CD4-positive, alpha-beta T cell (primary cell): ENCODE measurements around the gene VIL1. TPM values are rescaled to one million over a fixed set of nuclear protein-coding genes. Genes with fewer than 3 reads are reported as not detected.

Source experiments
- ATAC-seq: fragments of 200-7000 bp; cut with Tn5 transposase; one replicate; pipeline ENCODE4 v1.10.0; 2022; ENCODE audit warnings: mild to moderate bottlenecking; ENCODE audit not compliant: poor library complexity
- CTCF ChIA-PET: fragments of 350-600 bp; sonication (Branson Sonifier 250); formaldehyde crosslinking; loops from one replicate; lab custom pipeline; 2021; ENCODE audit warnings: antibody characterized with exemption, inconsistent platforms; lab: Charles Lee
- POLR2A ChIA-PET: fragments of 350-600 bp; sonication (Branson Sonifier 250); formaldehyde crosslinking; loops from one replicate; lab custom pipeline; 2021; ENCODE audit warnings: antibody characterized with exemption, inconsistent platforms; lab: Charles Lee
- DNase-seq, 14 experiments: peaks; one replicate each; pipeline ENCODE4 v3.0.0-alpha.2; 2013 to 2020; ENCODE audit warnings: mixed read lengths in 2 of 14
- H3K27ac ChIP-seq, 2 donors: one replicate each; pipeline versions ENCODE4 v1.5.1 to v1.7.0; 2013; ENCODE audit warnings: low read length in 2 of 2, low read depth in 1 of 2, mild to moderate bottlenecking in 1 of 2
- H3K27me3 ChIP-seq, 2 experiments: 1 replicate in 1 of 2; 2 replicates in 1 of 2; pipeline versions ENCODE4 v1.6.1 to v1.7.0; 2013; ENCODE audit warnings: low read length in 2 of 2, control low read depth in 1 of 2, mild to moderate bottlenecking in 1 of 2, moderate library complexity in 1 of 2; ENCODE audit not compliant: insufficient read depth in 2 of 2, control insufficient read depth in 1 of 2
- H3K36me3 ChIP-seq: one replicate; pipeline ENCODE4 v1.6.1; 2013; ENCODE audit warnings: low read length, control low read depth; ENCODE audit not compliant: insufficient read depth
- H3K4me1 ChIP-seq: one replicate; pipeline ENCODE4 v1.6.1; 2013; ENCODE audit warnings: low read length, control low read depth; ENCODE audit not compliant: insufficient read depth
- H3K4me3 ChIP-seq: one replicate; pipeline ENCODE4 v1.5.1; 2013; ENCODE audit warnings: mild to moderate bottlenecking, low read length, moderate library complexity
- H3K9me3 ChIP-seq, 2 experiments: 1 replicate in 1 of 2; 2 replicates in 1 of 2; pipeline versions ENCODE4 v1.6.1 to v1.7.0; 2013; ENCODE audit warnings: low read length in 2 of 2, mild to moderate bottlenecking in 2 of 2, control low read depth in 1 of 2, moderate library complexity in 1 of 2; ENCODE audit not compliant: control insufficient read depth in 1 of 2, insufficient read depth in 1 of 2
- H3K27ac Mint-ChIP-seq: one replicate; pipeline ENCODE4 v1.8.0; 2020; ENCODE audit warnings: mixed read lengths
- H3K27me3 Mint-ChIP-seq: one replicate; pipeline ENCODE4 v1.8.0; 2021; ENCODE audit warnings: mixed read lengths
- H3K36me3 Mint-ChIP-seq: one replicate; pipeline ENCODE4 v1.8.0; 2021; ENCODE audit warnings: low read depth, mixed read lengths
- H3K4me1 Mint-ChIP-seq: one replicate; pipeline ENCODE4 v1.8.0; 2021; ENCODE audit warnings: low read depth, mixed read lengths
- H3K4me3 Mint-ChIP-seq: one replicate; pipeline ENCODE4 v1.8.0; 2020; ENCODE audit warnings: mild to moderate bottlenecking, mixed read lengths
- H3K9me3 Mint-ChIP-seq: one replicate; pipeline ENCODE4 v1.8.0; 2020; ENCODE audit warnings: mixed read lengths
- CTCF ChIP-seq: fragments of 200-600 bp; IDR thresholded peaks from one replicate; pipeline ENCODE4 v1.8.0; 2022; ENCODE audit warnings: antibody characterized with exemption, mild to moderate bottlenecking
- intact Hi-C, 2 experiments: fragments of 100-400 bp; cut with DNase I in 1 of 2; cut with micrococcal nuclease in 1 of 2; formaldehyde crosslinking; loops; one replicate each; pipeline versions ENCODE4 v1.15.1 to v1.9.0; 2023 to 2025; cut with DNase I, micrococcal nuclease
- total RNA-seq, 174 experiments: library from RNA in 2 of 174; stranded (reverse) in 2 of 174; gene quantifications; one replicate each; pipeline ENCODE4 v1.2.3 and lab custom pipeline; 2021 to 2026

VIL1 gene
- total RNA-seq, 2 experiments from 2014 or later, result 0.20 to 0.33 TPM

- Mint-ChIP-seq H3K4me1 (peaks cover 35% of the 10 kb centered on the region), H3K36me3 (peaks cover 11% of the 10 kb centered on the region), H3K9me3 (no peaks in the 10 kb centered on the region), H3K27me3 (no peaks in the 10 kb centered on the region), H3K4me3 (no peak overlapping the region), H3K27ac (no peak overlapping the region)
- Histone ChIP-seq H3K4me1 (peaks cover 42% of the 10 kb centered on the region), H3K4me3 (no peak overlapping the region), H3K9me3 (no peaks in the 10 kb centered on the region), H3K27ac (no peak overlapping the region), H3K27me3 (no peaks in the 10 kb centered on the region), H3K36me3 (no peaks in the 10 kb centered on the region)
- no peak for ATAC-seq
- intact Hi-C loops, result loop anchor here in 1 of 2 experiments (10.0 kb wide), 1 partner anchor 208 kb away; no protein-coding TSS in a partner anchor
- POLR2A ChIA-PET, result interaction anchor here (0.6 to 1.3 kb wide), 3 partner anchors 25 to 122 kb away, joined by 3 to 4 read pairs (median 3); partner anchors contain the start of genes AAMP and PNKD
- CTCF ChIA-PET, result interaction anchor here (0.6 to 1.3 kb wide), 2 partner anchors 91 to 819 kb away, joined by 3 to 4 read pairs; no protein-coding TSS in a partner anchor
- no peak for DNase-seq
- TF ChIP-seq CTCF, result no peak
These were observed 26.5 kb upstream of the VIL1 start for GRCh38 chr2:218392459-218392858.

- H3K4me1 ChIP-seq, result peaks cover 42% of the 10 kb centered on the region
- intact Hi-C loops, result loop anchor here in 1 of 2 experiments (10.0 kb wide), 1 partner anchor 208 kb away; no protein-coding TSS in a partner anchor
- H3K4me3 ChIP-seq, result no peak overlapping the region
- no peak for ATAC-seq
- no peak overlapping the region for H3K27ac Mint-ChIP-seq
- peaks cover 11% of the 10 kb centered on the region for H3K36me3 Mint-ChIP-seq
- no peaks in the 10 kb centered on the region for H3K27me3 Mint-ChIP-seq
- ChIA-PET CTCF (interaction anchor here (1.3 kb wide), 1 partner anchor 91 kb away, joined by 4 read pairs; no protein-coding TSS in a partner anchor), POLR2A (interaction anchor here (0.6 to 1.4 kb wide), 3 partner anchors 26 to 123 kb away, joined by 3 to 6 read pairs (median 3); partner anchors contain the start of genes AAMP and PNKD)
- TF ChIP-seq CTCF, result no peak
- H3K27me3 ChIP-seq, result no peaks in the 10 kb centered on the region
- no peak overlapping the region for H3K4me3 Mint-ChIP-seq
- H3K4me1 Mint-ChIP-seq, result peaks cover 40% of the 10 kb centered on the region
- H3K36me3 ChIP-seq, result no peaks in the 10 kb centered on the region
- no peak for DNase-seq
- no peak overlapping the region for H3K27ac ChIP-seq
- no peaks in the 10 kb centered on the region for H3K9me3 ChIP-seq
- H3K9me3 Mint-ChIP-seq, result no peaks in the 10 kb centered on the region
These were observed 25.9 kb upstream of the VIL1 start for GRCh38 chr2:218392891-218393462.

- H3K27ac Mint-ChIP-seq, result peak overlapping the region; percentile 99
- peaks cover 13% of the 10 kb centered on the region for H3K36me3 Mint-ChIP-seq
- Histone ChIP-seq H3K36me3 (no peaks in the 10 kb centered on the region), H3K9me3 (no peaks in the 10 kb centered on the region), H3K27ac (no peak overlapping the region), H3K27me3 (no peaks in the 10 kb centered on the region), H3K4me3 (no peak overlapping the region), H3K4me1 (peaks cover 49% of the 10 kb centered on the region)
- POLR2A ChIA-PET, result interaction anchor here (0.9 to 4.9 kb wide), 3 partner anchors 13 to 73 kb away, joined by 3 to 74 read pairs (median 6); no protein-coding TSS in a partner anchor
- peaks cover 41% of the 10 kb centered on the region for H3K4me1 Mint-ChIP-seq
- H3K27me3 Mint-ChIP-seq, result no peaks in the 10 kb centered on the region
- peak overlapping the region; percentile 11 for H3K4me3 Mint-ChIP-seq
- no peak for TF ChIP-seq CTCF
- H3K9me3 Mint-ChIP-seq, result no peaks in the 10 kb centered on the region
- intact Hi-C loops, result loop anchor here in 1 of 2 experiments (2.0 to 10.0 kb wide), 3 partner anchors 23 to 209 kb away; no protein-coding TSS in a partner anchor
- peak in 3 of 14 experiments; percentile 7 to 53 (median 53) for DNase-seq
- CTCF ChIA-PET, result interaction anchor here (0.8 to 0.9 kb wide), 2 partner anchors 38 to 101 kb away, joined by 3 read pairs; no protein-coding TSS in a partner anchor
- no peak for ATAC-seq
These were observed 25.1 kb upstream of the VIL1 start for GRCh38 chr2:218393750-218394290.
